Measurements from ENCODE around the gene FAM169A. TPM values are rescaled to one million over a fixed set of nuclear protein-coding genes. Genes with fewer than 3 reads are reported as not detected.
"Not testable (repeated sequence)": the region's sequence is repeated elsewhere in the genome, so short reads cannot be mapped to it uniquely, and the experiment has no call there.

The FAM169A gene
- total RNA-seq, 1 experiment from 2014 or later, result 301 TPM

- in situ Hi-C loops (cut with HindIII; ENCODE audit: low sequenced_read_pairs), result no loop called here
- no peak for DNase-seq (ENCODE audit: low spot score)
Measured at GRCh38 chr5:74873525-74874249, 7.5 kb upstream of the FAM169A start.

GRCh38 chr5:74870299-74871067 is 4.3 kb upstream of the FAM169A start:
- in situ Hi-C loops (cut with HindIII; ENCODE audit: low sequenced_read_pairs), result no loop called here
- peak; percentile 65 for DNase-seq (ENCODE audit: low spot score)

- in situ Hi-C loops (cut with HindIII; ENCODE audit: low sequenced_read_pairs); DNase-seq (ENCODE audit: low spot score): not testable (repeated sequence)
Measured at GRCh38 chr5:74869414-74869813, 3.2 kb upstream of the FAM169A start.

- in situ Hi-C loops (cut with HindIII; ENCODE audit: low sequenced_read_pairs), result no loop called here
- peak; percentile 70 for DNase-seq (ENCODE audit: low spot score)
Measured at GRCh38 chr5:74866596-74867162, 492 bp upstream of the FAM169A start.

GRCh38 chr5:74865256-74865803 is 857 bp downstream of the FAM169A start:
- peak; percentile 60 for DNase-seq (ENCODE audit: low spot score)
- in situ Hi-C loops (cut with HindIII; ENCODE audit: low sequenced_read_pairs), result no loop called here

- DNase-seq (ENCODE audit: low spot score), result peak; percentile 62
- in situ Hi-C loops (cut with HindIII; ENCODE audit: low sequenced_read_pairs), result no loop called here
Measured at GRCh38 chr5:74864823-74865222, 1.4 kb downstream of the FAM169A start.

- no peak for DNase-seq (ENCODE audit: low spot score)
- in situ Hi-C loops (cut with HindIII; ENCODE audit: low sequenced_read_pairs), result no loop called here
Measured at GRCh38 chr5:74863726-74864125, 2.5 kb downstream of the FAM169A start.

GRCh38 chr5:74862221-74862620 is 4.0 kb downstream of the FAM169A start:
- DNase-seq (ENCODE audit: low spot score), result no peak
- in situ Hi-C loops (cut with HindIII; ENCODE audit: low sequenced_read_pairs), result no loop called here

- in situ Hi-C loops (cut with HindIII; ENCODE audit: low sequenced_read_pairs); DNase-seq (ENCODE audit: low spot score): not testable (repeated sequence)
Measured at GRCh38 chr5:74856975-74857374, 9.2 kb downstream of the FAM169A start.

GRCh38 chr5:74853256-74853655 is 12.9 kb downstream of the FAM169A start:
- in situ Hi-C loops (cut with HindIII; ENCODE audit: low sequenced_read_pairs), result no loop called here
- no peak for DNase-seq (ENCODE audit: low spot score)

GRCh38 chr5:74851684-74852353 is 14.4 kb downstream of the FAM169A start:
- in situ Hi-C loops (cut with HindIII; ENCODE audit: low sequenced_read_pairs), result no loop called here
- no peak for DNase-seq (ENCODE audit: low spot score)

- in situ Hi-C loops (cut with HindIII; ENCODE audit: low sequenced_read_pairs), result no loop called here
- no peak for DNase-seq (ENCODE audit: low spot score)
Measured at GRCh38 chr5:74850789-74851425, 15.3 kb downstream of the FAM169A start.

- DNase-seq (ENCODE audit: low spot score), result no peak
- in situ Hi-C loops (cut with HindIII; ENCODE audit: low sequenced_read_pairs), result no loop called here
Measured at GRCh38 chr5:74850030-74850429, 16.2 kb downstream of the FAM169A start.

GRCh38 chr5:74848553-74849025 is 17.6 kb downstream of the FAM169A start:
- DNase-seq (ENCODE audit: low spot score), result peak; percentile 45
- in situ Hi-C loops (cut with HindIII; ENCODE audit: low sequenced_read_pairs), result no loop called here

- no peak for DNase-seq (ENCODE audit: low spot score)
- in situ Hi-C loops (cut with HindIII; ENCODE audit: low sequenced_read_pairs), result no loop called here
Measured at GRCh38 chr5:74839229-74839628, 27.0 kb downstream of the FAM169A start.

- in situ Hi-C loops (cut with HindIII; ENCODE audit: low sequenced_read_pairs), result no loop called here
- no peak for DNase-seq (ENCODE audit: low spot score)
Measured at GRCh38 chr5:74838262-74838661, 27.9 kb downstream of the FAM169A start.

GRCh38 chr5:74837115-74837514 is 29.1 kb downstream of the FAM169A start:
- no peak for DNase-seq (ENCODE audit: low spot score)
- in situ Hi-C loops (cut with HindIII; ENCODE audit: low sequenced_read_pairs), result no loop called here

- DNase-seq (ENCODE audit: low spot score), result no peak
- in situ Hi-C loops (cut with HindIII; ENCODE audit: low sequenced_read_pairs), result no loop called here
Measured at GRCh38 chr5:74833537-74834266, 32.5 kb downstream of the FAM169A start.

Measured in G401 (cell line).